ENCODE measurements around the gene KRT14. TPM values are rescaled to one million over a fixed set of nuclear protein-coding genes. Genes with fewer than 3 reads are reported as not detected.

Gene KRT14
- total and polyA plus RNA-seq, 2 donors (not counting 3 experiments of a cell fraction or from before 2014, with no cell fraction given) = 0.12 to 0.66 TPM

- FAIRE-seq = no peak
- H3K79me2 ChIP-seq (ENCODE audit: control insufficient read depth, insufficient read depth, low read length) = no peaks in the 10 kb centered on the region
- no peak overlapping the region for H3K9ac ChIP-seq (replicated peaks; ENCODE audit: extremely low read depth, insufficient read depth, low read length)
- peaks cover 3% of the 10 kb centered on the region for H3K4me1 ChIP-seq (ENCODE audit: control insufficient read depth, extremely low read depth, insufficient read depth, low read length)
- no peaks in the 10 kb centered on the region for H4K20me1 ChIP-seq (replicated peaks; ENCODE audit: control insufficient read depth, extremely low read depth, insufficient read depth, low read length)
- dilution Hi-C loops (cut with MboI; ENCODE audit: extremely low pct_ligation_motif_present, low sequenced_read_pairs) = no loop called here
- BruUV-seq (replicated peaks) = no TSS peak
- H3K36me3 ChIP-seq (ENCODE audit: control insufficient read depth in 2 of 2, extremely low read depth in 1 of 2, insufficient read depth in 2 of 2, low read length in 2 of 2) = no peaks in the 10 kb centered on the region
- H3K27me3 ChIP-seq (ENCODE audit: control insufficient read depth in 2 of 2, insufficient read depth in 2 of 2, low read length in 2 of 2) = no peaks in the 10 kb centered on the region
- ChIA-PET CTCF (interaction anchor here (1.3 to 4.2 kb wide), 5 partner anchors 11 to 130 kb away, joined by 3 to 46 read pairs (median 4); no protein-coding TSS in a partner anchor), POLR2A (no interaction called here)
- H3K27ac ChIP-seq (ENCODE audit: insufficient read depth, low read depth, low read length) = no peak overlapping the region
- no peak for DNase-seq (ENCODE audit: low read depth, low spot score)
- H3K9me3 ChIP-seq (replicated peaks; ENCODE audit: control insufficient read depth, insufficient read depth, low read length) = no peaks in the 10 kb centered on the region
- intact Hi-C loops (cut with micrococcal nuclease) = no loop called here
- no peak overlapping the region for H2AFZ ChIP-seq (ENCODE audit: low read depth, low read length)
- H3K4me2 ChIP-seq (ENCODE audit: insufficient read depth, low read length) = no peak overlapping the region
- TF ChIP-seq POLR2A (IDR thresholded peaks at IDR 0.05; ENCODE audit: low read depth, low read length) (no peak), GATA2 (IDR thresholded peaks at IDR 0.05; ENCODE audit: insufficient read depth, insufficient read length, low read depth, low read length) (no peak), POLR2AphosphoS5 (IDR thresholded peaks at IDR 0.05; ENCODE audit: insufficient read depth, low read depth, low read length) (no peak), EZH2 (IDR thresholded peaks at IDR 0.05; ENCODE audit: borderline replicate concordance, low read depth, low read length, severe bottlenecking) (no peak), MYC (IDR thresholded peaks at IDR 0.05; ENCODE audit: low read depth, low read length) (no peak), CTCF (IDR thresholded peaks at IDR 0.05; ENCODE audit: extremely low read depth in 1 of 2, insufficient read depth in 1 of 2, low read depth in 1 of 2, low read length in 2 of 2) (no peak), FOS (IDR thresholded peaks at IDR 0.05; ENCODE audit: borderline replicate concordance, insufficient read depth, low read length) (no peak), JUN (IDR thresholded peaks at IDR 0.05; ENCODE audit: borderline replicate concordance, insufficient read depth, insufficient read length, low read depth) (no peak)
- TF ChIP-seq, protein P1, sequence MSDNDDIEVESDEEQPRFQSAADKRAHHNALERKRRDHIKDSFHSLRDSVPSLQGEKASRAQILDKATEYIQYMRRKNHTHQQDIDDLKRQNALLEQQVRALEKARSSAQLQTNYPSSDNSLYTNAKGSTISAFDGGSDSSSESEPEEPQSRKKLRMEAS (IDR thresholded peaks at IDR 0.05; ENCODE audit: insufficient read depth, insufficient read length) = no peak
- H3K4me3 ChIP-seq (replicated peaks in 1 of 3; ENCODE audit: insufficient read depth in 1 of 3, low read depth in 1 of 3, low read length in 3 of 3) = no peak overlapping the region
- H3K9me1 ChIP-seq (replicated peaks; ENCODE audit: control insufficient read depth, extremely low read depth, insufficient read depth, low read length) = no peaks in the 10 kb centered on the region
Measured at GRCh38 chr17:41535764-41536481, 50.8 kb downstream of the KRT14 start.

Measured in endothelial cell of umbilical vein (primary cell).